Prostate gland (tissue), 2 donors: ENCODE data around the gene RAD51B.

Experiments
- POLR2AphosphoS5 ChIP-seq: sonication (generic); formaldehyde crosslinking; IDR thresholded peaks from one replicate; pipeline ENCODE4 v1.6.1; 2017; ENCODE audit warnings: antibody characterized with exemption
- TF ChIP-seq, protein P1 (sequence below), 4 experiments: fragments of 200-600 bp in 2 of 4; fragments of 450-650 bp in 2 of 4; sonication (generic) in 2 of 4; IDR thresholded peaks; 1 replicate in 3 of 4; 2 replicates in 1 of 4; pipeline ENCODE4 v1.5.1; 2016 to 2019; ENCODE audit warnings: antibody characterized with exemption in 4 of 4, mild to moderate bottlenecking in 2 of 4, moderate library complexity in 2 of 4

DNA sequence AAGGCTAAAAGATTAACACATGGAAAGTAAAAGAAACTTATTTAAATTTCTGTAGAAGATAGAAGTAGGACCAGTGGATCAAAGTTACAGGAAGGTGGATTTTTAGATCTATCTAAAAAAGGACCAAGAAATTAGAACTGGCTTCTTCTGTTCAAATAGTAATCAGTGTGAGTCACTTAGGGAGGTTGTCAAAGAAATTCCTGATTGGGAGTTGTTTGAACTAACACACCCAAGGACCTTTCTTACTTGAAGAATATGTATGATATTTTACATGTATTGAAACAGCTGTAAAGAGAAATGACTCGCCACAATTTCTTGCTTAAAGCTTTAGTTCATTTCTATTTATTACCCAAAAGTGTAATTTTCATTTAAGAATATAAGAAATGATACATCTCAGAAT is 256.9 kb downstream of the RAD51B start:
- no peak for TF ChIP-seq POLR2AphosphoS5
- TF ChIP-seq, protein P1, sequence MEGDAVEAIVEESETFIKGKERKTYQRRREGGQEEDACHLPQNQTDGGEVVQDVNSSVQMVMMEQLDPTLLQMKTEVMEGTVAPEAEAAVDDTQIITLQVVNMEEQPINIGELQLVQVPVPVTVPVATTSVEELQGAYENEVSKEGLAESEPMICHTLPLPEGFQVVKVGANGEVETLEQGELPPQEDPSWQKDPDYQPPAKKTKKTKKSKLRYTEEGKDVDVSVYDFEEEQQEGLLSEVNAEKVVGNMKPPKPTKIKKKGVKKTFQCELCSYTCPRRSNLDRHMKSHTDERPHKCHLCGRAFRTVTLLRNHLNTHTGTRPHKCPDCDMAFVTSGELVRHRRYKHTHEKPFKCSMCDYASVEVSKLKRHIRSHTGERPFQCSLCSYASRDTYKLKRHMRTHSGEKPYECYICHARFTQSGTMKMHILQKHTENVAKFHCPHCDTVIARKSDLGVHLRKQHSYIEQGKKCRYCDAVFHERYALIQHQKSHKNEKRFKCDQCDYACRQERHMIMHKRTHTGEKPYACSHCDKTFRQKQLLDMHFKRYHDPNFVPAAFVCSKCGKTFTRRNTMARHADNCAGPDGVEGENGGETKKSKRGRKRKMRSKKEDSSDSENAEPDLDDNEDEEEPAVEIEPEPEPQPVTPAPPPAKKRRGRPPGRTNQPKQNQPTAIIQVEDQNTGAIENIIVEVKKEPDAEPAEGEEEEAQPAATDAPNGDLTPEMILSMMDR (IDR thresholded peaks at IDR 0.05): no peak
